Epithelial cell of proximal tubule (primary cell): ENCODE data around the gene SLC35C1. TPM values are rescaled to one million over a fixed set of nuclear protein-coding genes. Genes with fewer than 3 reads are reported as not detected.

Experiments used
- DNase-seq: peaks from one replicate; pipeline ENCODE4 v3.0.0-alpha.2; 2011; ENCODE audit warnings: low read depth
- H3K4me3 ChIP-seq: 2 replicates; pipeline ENCODE4 v1.5.1; 2011; ENCODE audit warnings: low read depth, mild to moderate bottlenecking, low read length
- total RNA-seq: library from RNA; depleted of rRNA; stranded (reverse); fragments of >200 nt; gene quantifications from 2 replicates; pipeline ENCODE4 v1.2.3, GENCODE V29; 2015
- TF ChIP-seq, protein P1 (sequence below): conservative IDR thresholded peaks from 2 replicates; pipeline ENCODE4 v1.5.1; 2012; ENCODE audit warnings: low read depth, mild to moderate bottlenecking, low read length

The SLC35C1 gene
- 15.1 and 17.9 TPM in 2 replicates for total RNA-seq

DNA sequence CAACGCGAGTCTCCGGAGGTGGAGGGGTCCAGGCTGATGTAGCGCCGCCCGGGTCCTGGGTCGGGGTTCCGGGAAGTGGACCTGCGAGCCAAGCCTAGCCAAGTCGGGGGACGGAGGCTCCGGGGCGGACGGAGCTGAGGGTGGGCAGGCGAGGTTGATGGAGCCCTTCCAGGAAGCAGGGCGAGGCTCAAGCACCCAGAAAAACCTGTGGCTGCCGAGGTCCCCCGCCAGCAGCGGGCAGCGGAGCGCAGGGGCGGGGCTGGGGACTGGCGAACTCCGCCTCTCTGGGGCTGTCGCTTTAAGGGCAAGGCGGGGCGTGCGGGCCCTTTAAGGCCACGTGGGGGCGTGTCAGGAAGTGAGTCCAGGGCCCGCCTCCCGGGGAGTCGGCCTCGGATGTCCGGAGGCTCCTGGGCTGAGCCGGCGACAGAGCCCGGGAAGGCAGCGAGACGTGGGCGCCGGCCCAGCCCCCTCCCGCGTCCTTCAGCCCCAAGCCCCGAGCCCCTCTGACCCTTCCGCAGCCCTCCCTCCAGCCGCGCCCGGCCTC is at the start of gene SLC35C1:
SLC35C1 (plus strand) TSS at position 389 of the 544 bp plus-strand sequence. CDS start 653 bp downstream, outside the sequence.
- DNase-seq = no peak
- H3K4me3 ChIP-seq = peak within 1 kb of the TSS; percentile 84
- TF ChIP-seq, protein P1, sequence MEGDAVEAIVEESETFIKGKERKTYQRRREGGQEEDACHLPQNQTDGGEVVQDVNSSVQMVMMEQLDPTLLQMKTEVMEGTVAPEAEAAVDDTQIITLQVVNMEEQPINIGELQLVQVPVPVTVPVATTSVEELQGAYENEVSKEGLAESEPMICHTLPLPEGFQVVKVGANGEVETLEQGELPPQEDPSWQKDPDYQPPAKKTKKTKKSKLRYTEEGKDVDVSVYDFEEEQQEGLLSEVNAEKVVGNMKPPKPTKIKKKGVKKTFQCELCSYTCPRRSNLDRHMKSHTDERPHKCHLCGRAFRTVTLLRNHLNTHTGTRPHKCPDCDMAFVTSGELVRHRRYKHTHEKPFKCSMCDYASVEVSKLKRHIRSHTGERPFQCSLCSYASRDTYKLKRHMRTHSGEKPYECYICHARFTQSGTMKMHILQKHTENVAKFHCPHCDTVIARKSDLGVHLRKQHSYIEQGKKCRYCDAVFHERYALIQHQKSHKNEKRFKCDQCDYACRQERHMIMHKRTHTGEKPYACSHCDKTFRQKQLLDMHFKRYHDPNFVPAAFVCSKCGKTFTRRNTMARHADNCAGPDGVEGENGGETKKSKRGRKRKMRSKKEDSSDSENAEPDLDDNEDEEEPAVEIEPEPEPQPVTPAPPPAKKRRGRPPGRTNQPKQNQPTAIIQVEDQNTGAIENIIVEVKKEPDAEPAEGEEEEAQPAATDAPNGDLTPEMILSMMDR = no peak

DNA sequence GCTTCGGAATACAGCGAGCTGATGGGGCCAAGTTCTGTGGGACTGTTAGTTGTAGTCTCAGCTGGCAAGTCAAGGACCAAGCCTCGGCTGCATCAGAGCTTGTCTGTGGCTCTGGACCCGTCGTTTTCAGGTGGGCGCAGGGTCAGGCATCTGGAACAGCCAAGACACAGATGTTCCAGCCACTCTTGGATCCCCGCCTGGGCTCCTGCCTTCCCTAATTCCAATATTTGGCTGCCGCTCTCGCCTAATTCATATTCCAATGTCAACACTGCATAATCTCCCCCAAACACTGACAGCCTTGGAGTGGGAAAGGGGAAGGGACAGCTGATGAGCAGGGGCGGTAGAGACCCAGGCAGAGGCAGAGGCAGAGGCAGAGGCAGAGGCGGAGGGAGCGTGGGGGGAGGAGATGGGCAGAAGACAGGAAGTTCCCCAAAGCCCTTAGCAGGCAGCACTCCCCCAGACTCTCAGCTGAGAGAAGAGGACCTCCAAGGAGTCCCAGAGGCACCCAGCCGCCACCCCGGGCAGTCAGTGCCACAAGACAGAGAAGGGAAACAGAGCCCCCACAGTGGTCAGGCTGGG is 49.6 kb upstream of the SLC35C1 start:
- DNase-seq = no peak
- TF ChIP-seq, protein P1 = no peak

DNA sequence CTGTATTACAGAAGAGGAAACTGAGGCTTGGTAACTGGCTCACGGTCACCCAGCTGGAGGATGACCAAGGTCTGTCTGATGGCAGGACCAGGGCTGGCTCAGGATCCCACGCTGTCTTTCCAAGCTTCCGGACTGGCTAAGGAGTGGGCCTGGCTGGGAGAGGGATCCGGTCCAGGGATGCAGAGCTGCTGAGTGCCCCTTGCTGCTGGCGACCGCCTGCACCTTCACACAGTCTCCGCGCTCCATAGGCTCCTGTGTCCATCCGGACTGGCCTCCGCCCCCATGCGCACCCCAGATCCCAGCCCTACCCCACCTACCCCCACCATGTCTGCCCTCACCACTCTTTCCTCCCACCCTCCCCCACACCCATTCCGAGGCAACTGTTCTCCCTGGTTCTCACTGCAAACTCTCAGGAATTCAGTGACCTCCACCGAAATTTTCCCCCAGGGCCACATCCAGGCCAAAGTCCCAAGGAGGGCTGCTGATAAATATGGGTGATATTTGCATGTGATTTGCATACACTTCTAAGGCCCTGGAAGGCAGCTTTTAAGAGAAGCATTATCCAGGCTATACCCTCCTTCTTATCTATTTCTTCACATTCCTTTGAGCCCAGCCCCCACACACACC is 48.5 kb upstream of the SLC35C1 start:
- TF ChIP-seq, protein P1 = no peak
- DNase-seq = no peak
- H3K4me3 ChIP-seq = no peak overlapping the region

More for the DNA sequence above, 49.6 kb upstream of the SLC35C1 start:
- no peak overlapping the region for H3K4me3 ChIP-seq

DNA sequence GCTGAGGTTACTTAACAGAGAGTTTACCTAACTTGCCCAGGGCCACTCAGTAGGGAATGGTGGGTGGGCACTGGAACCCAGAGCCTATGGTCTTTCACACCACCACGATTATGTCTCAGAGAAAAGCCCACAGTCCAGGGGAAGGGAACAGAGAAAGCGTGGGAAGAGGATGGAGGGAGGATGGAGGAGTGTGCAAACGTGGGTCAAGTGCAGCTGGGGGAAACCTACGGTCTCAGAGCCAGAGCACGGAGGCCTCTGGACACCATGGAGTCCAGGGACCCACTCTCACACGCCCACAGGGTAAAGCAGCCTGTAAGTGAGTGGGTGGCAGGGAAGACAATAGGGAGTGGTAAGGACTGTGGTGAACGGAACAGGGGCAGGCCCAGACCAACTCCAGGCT is 47.3 kb upstream of the SLC35C1 start:
- TF ChIP-seq, protein P1 = no peak
- H3K4me3 ChIP-seq = no peak overlapping the region

DNA sequence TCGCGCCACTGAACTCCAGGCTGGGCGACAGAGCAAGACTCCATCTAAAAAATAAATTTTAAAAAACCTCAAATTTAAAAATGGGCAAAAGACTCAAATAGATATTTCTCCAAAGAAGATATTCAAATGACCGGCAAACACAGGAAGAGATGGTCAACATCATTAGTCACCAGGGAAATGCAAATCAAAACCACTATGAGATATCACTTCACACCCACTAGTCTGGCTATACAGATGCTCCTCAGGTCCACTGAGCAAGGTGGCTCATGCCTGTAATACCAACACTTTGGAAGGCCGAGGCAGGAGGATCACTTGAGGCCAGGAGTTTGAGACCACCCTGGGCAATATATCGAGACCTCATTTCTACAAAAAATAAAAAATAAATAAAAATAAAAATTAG is 43.3 kb upstream of the SLC35C1 start:
- no peak for DNase-seq
- TF ChIP-seq, protein P1 = no peak
- H3K4me3 ChIP-seq = no peak overlapping the region

More for the DNA sequence above, 47.3 kb upstream of the SLC35C1 start:
- no peak for DNase-seq

DNA sequence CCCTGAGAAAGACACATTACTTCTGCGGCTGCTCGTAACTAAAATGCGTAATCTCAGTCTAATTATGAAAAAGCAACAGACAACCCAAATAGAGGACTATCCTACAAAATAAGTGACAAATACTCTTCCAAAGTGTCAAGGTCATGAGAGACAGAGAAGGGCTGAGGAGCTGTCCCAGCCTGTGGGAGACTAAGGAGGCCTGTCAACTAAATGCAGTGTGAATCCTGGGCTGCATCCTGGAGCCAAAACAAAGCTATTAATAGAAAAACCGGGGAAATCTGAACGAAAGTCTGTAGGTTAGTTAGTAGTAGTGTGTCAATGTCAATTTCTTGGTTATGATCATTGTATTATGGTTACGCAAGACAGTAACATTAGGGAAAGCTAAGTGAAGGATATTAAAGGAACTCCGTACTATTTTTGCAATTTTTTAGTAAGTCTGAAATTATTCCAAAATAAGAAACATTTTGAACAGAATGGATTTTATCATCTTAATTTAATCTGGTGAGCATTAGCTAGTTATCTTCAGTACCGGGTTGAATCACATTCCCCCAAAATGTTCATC is 39.8 kb upstream of the SLC35C1 start:
- DNase-seq = no peak
- H3K4me3 ChIP-seq = no peak overlapping the region
- TF ChIP-seq, protein P1 = no peak

DNA sequence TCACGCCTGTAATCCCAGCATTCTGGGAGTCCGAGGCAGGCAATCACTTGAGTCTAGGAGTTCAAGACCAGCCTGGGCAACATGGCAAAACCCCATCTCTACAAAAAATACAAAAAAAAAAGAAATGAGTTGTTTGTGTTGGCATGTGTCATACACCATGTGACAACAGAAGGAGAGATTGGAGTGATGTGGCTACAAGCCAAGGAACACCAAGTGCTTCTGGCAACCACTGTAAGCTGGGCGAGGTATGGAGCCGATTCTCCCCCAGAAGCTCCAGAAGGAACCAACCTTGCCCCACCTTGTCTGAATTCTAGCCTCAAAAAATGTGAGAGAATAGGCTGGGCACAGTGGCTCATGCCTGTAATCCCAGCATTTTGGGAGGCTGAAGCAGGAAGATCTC is 39.1 kb upstream of the SLC35C1 start:
- TF ChIP-seq, protein P1 = no peak
- no peak for DNase-seq

More for the DNA sequence above, 39.1 kb upstream of the SLC35C1 start:
- no peak overlapping the region for H3K4me3 ChIP-seq
